Left ventricle myocardium inferior (tissue), 1 donor: ENCODE data around the gene MUC5AC. TPM values are rescaled to one million over a fixed set of nuclear protein-coding genes. Genes with fewer than 3 reads are reported as not detected.

ENCODE experiments used
- DNase-seq: peaks from one replicate; pipeline ENCODE4 v3.0.0-alpha.2; 2020
- H3K27ac ChIP-seq: fragments of 200-600 bp; replicated peaks from 2 replicates; pipeline ENCODE4 v1.8.0; 2021
- H3K27me3 ChIP-seq: fragments of 200-600 bp; 2 replicates; pipeline ENCODE4 v1.8.0; 2021; ENCODE audit warnings: low read depth
- H3K36me3 ChIP-seq: fragments of 200-600 bp; 2 replicates; pipeline ENCODE4 v1.8.0; 2021
- H3K4me1 ChIP-seq: fragments of 200-600 bp; 2 replicates; pipeline ENCODE4 v1.8.0; 2021
- H3K4me3 ChIP-seq: fragments of 200-600 bp; 2 replicates; pipeline ENCODE4 v1.8.0; 2021; ENCODE audit warnings: mild to moderate bottlenecking, moderate library complexity
- H3K9me3 ChIP-seq: fragments of 200-600 bp; replicated peaks from 2 replicates; pipeline ENCODE4 v1.8.0; 2021
- intact Hi-C: fragments of 100-400 bp; cut with micrococcal nuclease; formaldehyde crosslinking; loops from one replicate; pipeline ENCODE4 v1.11.0; 2022
- total RNA-seq: library from RNA; stranded (reverse); fragmentation: NEBNext Ultra II Directional; extraction: Animal tissue kit (Norgen Biotek cat#: 25700); gene quantifications from one replicate; pipeline ENCODE4 v1.2.1, GENCODE V29; 2021
- TF ChIP-seq, protein P1 (sequence below): fragments of 200-600 bp; IDR thresholded peaks from 2 replicates; pipeline ENCODE4 v1.8.0; 2021; ENCODE audit warnings: antibody characterized with exemption, mild to moderate bottlenecking, borderline replicate concordance
- donor health status: DM: no; HTN: yes; CAD: no; lungs with severe emphysema.

MUC5AC gene
- total RNA-seq, 1 donor from 2014 or later, result not detected

DNA sequence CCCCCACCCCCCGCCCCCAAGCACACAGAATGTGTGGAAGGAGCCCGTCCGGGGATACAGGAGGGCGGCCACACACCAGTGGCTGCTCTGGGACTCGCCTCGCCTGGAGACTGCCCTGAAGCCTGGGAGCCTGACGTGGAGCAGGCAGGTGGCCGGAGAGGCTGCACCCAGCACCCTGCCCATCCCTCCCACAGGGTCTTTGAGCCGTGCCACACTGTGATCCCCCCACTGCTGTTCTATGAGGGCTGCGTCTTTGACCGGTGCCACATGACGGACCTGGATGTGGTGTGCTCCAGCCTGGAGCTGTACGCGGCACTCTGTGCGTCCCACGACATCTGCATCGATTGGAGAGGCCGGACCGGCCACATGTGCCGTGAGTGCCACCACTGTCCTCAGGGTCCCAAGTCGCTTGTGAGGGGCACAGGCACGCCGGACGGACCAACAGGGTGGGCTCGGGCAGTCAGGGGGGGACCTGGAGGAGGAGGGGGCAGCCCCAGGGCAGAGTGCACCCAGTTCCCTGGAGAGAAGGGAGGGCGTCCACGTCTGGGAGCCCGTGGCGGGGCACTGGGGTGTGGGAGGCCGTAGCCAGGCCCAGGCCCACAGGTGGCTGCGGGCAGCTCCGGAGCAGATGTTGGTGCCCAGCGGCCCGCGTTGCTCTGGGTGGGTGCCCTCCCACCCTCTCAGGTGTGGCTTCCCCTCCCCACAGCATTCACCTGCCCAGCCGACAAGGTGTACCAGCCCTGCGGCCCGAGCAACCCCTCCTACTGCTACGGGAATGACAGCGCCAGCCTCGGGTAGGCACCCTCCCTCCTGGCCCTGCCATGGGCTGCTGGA, 38.1 kb downstream of the MUC5AC start:
- Histone ChIP-seq H3K4me1 (no peaks in the 10 kb centered on the region), H3K4me3 (no peak overlapping the region), H3K9me3 (no peaks in the 10 kb centered on the region), H3K27ac (no peak overlapping the region), H3K27me3 (peaks cover 86% of the 10 kb centered on the region), H3K36me3 (no peaks in the 10 kb centered on the region)
- peak; percentile 9 for DNase-seq
- intact Hi-C loops, result no loop called here
- TF ChIP-seq, protein P1, sequence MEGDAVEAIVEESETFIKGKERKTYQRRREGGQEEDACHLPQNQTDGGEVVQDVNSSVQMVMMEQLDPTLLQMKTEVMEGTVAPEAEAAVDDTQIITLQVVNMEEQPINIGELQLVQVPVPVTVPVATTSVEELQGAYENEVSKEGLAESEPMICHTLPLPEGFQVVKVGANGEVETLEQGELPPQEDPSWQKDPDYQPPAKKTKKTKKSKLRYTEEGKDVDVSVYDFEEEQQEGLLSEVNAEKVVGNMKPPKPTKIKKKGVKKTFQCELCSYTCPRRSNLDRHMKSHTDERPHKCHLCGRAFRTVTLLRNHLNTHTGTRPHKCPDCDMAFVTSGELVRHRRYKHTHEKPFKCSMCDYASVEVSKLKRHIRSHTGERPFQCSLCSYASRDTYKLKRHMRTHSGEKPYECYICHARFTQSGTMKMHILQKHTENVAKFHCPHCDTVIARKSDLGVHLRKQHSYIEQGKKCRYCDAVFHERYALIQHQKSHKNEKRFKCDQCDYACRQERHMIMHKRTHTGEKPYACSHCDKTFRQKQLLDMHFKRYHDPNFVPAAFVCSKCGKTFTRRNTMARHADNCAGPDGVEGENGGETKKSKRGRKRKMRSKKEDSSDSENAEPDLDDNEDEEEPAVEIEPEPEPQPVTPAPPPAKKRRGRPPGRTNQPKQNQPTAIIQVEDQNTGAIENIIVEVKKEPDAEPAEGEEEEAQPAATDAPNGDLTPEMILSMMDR, result no peak

DNA sequence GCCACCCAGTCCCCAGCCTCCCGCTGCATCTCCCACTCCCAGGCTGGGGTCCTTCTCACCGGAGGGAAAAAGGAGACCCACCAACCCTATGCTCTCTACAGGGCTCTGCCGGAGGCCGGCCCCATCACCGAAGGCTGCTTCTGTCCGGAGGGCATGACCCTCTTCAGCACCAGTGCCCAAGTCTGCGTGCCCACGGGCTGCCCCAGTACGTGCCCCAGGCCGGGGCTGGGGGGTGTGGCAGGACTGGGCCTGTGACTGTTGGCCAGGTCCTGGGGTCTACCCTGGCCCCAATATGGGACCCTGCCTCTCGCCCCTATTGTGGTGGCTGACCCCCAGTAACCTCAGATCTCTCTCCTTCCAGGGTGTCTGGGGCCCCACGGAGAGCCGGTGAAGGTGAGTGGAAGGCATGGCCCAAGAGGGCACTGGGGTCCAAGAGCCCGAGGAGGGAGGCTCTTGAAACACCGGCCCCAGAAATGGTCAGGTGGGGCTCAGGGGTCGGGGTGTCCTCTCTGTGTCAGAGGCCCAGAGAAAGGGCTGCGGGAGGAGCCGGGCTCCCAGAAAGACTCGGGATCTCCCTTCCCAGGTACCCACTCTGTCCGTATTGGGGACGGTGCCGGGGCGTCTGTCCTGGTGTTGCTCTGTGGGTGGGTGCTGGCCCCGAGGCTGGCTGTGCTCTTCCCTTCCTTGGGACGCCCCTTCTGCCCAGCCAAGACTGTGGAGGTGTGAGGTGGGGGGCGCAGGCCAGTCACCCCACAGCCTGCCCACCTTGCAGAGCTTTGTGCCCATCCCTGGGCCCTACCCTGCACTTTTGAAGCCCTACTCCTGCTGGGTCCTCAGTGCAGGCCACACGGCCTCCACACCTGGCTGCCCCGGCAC, 39.0 kb downstream of the MUC5AC start:
- Histone ChIP-seq H3K27ac (no peak overlapping the region), H3K9me3 (no peaks in the 10 kb centered on the region), H3K36me3 (no peaks in the 10 kb centered on the region), H3K4me3 (no peak overlapping the region), H3K4me1 (no peaks in the 10 kb centered on the region), H3K27me3 (peaks cover 90% of the 10 kb centered on the region)
- TF ChIP-seq, protein P1, result no peak
- intact Hi-C loops, result no loop called here
- DNase-seq, result peak; percentile 11

DNA sequence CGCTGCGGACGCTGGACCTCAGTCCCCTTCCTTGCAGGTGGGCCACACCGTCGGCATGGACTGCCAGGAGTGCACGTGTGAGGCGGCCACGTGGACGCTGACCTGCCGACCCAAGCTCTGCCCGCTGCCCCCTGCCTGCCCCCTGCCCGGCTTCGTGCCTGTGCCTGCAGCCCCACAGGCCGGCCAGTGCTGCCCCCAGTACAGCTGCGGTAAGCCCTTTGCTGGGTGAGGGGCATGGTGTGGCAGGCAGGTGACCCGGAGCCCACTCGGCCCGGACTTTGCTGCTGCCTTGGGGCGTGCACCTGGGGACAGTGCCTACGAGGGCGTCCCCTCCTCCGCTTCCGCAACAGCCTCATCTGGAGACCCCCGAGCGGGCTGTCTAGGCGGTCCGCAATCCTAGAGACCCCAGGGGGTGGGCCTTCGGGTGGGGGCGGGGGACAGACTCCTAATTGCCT, 39.7 kb downstream of the MUC5AC start:
- Histone ChIP-seq H3K9me3 (no peaks in the 10 kb centered on the region), H3K36me3 (no peaks in the 10 kb centered on the region), H3K27me3 (peaks cover 90% of the 10 kb centered on the region), H3K27ac (no peak overlapping the region), H3K4me1 (no peaks in the 10 kb centered on the region), H3K4me3 (no peak overlapping the region)
- TF ChIP-seq, protein P1, result no peak
- intact Hi-C loops, result no loop called here
- peak; percentile 10 for DNase-seq

DNA sequence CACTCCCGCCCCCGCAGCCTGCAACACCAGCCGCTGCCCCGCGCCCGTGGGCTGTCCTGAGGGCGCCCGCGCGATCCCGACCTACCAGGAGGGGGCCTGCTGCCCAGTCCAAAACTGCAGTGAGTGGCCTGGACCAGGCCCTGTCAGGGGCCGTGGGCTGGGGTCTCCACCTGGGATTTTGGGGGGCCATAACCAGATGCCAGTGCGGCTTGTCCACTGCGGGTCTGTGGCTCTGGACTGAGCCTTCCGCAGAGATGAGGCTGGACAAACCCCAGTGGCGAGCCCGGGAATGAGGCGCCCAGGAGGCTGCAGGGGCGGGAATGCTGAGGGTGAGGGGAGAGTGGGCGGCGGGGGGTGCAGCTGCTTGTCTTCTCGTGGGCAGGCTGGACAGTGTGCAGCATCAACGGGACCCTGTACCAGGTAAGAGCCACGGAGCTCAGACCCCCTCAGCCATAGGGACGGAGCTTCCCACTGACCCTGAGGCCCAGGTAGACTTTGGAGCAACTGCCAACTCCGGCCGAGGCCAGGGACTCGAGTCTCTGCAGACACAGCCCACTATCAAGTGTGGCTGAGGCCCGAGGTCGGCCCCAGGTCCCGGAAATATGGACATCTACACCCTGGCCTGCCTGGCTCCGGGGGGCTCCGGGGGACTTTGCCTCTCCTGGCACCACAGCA, 40.3 kb downstream of the MUC5AC start:
- Histone ChIP-seq H3K4me1 (peaks cover 4% of the 10 kb centered on the region), H3K36me3 (no peaks in the 10 kb centered on the region), H3K4me3 (no peak overlapping the region), H3K27ac (no peak overlapping the region), H3K27me3 (peaks cover 89% of the 10 kb centered on the region), H3K9me3 (no peaks in the 10 kb centered on the region)
- DNase-seq, result no peak
- TF ChIP-seq, protein P1, result no peak
- intact Hi-C loops, result no loop called here

DNA sequence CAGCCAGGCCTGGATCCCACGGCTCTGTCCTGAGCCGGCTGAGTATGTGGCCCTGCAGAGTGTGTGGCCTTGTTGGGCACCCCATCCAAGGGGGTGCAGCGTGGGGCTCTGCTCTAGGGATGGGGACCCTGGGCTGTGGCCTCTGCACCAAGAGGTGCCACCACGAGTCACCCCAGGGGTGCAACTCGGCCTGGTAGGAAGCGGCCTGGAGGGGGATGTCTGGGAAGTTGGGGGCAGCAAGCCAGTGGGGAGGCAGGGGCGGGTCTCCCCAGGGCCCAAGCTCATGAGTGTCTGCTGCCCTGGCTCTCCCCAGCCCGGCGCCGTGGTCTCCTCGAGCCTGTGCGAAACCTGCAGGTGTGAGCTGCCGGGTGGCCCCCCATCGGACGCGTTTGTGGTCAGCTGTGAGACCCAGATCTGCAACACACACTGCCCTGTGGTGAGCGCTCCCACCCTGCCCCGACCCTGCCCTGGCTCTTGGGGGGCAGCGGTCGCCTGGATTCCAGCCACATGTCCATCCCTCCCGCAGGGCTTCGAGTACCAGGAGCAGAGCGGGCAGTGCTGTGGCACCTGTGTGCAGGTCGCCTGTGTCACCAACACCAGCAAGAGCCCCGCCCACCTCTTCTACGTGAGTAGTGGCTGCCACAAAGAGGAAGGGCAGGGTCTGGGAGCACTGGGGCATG, 40.9 kb downstream of the MUC5AC start:
- Histone ChIP-seq H3K27ac (no peak overlapping the region), H3K9me3 (no peaks in the 10 kb centered on the region), H3K4me3 (no peak overlapping the region), H3K36me3 (no peaks in the 10 kb centered on the region), H3K4me1 (peaks cover 7% of the 10 kb centered on the region), H3K27me3 (peaks cover 88% of the 10 kb centered on the region)
- intact Hi-C loops, result no loop called here
- TF ChIP-seq, protein P1, result no peak
- DNase-seq, result peak; percentile 9
